ENCODE results near the gene TMEM94. TPM values are rescaled to one million over a fixed set of nuclear protein-coding genes. Genes with fewer than 3 reads are reported as not detected.

Gene TMEM94
- total RNA-seq, 1 experiment from 2014 or later: 67.0 TPM

GRCh38 chr17:75503337-75503950 lies 47.0 kb downstream of the TMEM94 start:
- intact Hi-C loops (cut with micrococcal nuclease; ENCODE audit: unreplicated experiment): no loop called here
- POLR2A ChIA-PET (ENCODE audit: low non-redundant PET): no interaction called here
- TF ChIP-seq EZH2 (IDR thresholded peaks at IDR 0.05; ENCODE audit: borderline replicate concordance, low read depth, low read length, poor library complexity, severe bottlenecking) (no peak), CTCF (conservative IDR thresholded peaks at IDR 0.05; ENCODE audit: low read depth, low read length) (no peak)
- no TSS peak for BruUV-seq (replicated peaks)
- CTCF ChIA-PET: interaction anchor here (1.0 kb wide), 1 partner anchor 246 kb away, joined by 3 read pairs; no protein-coding TSS in a partner anchor
- Histone ChIP-seq H3K36me3 (ENCODE audit: insufficient read depth, low read length, poor library complexity, severe bottlenecking) (peaks cover 23% of the 10 kb centered on the region), H3K9me3 (ENCODE audit: low read depth, low read length, poor library complexity, severe bottlenecking) (no peaks in the 10 kb centered on the region), H3K27ac (ENCODE audit: low read depth, low read length, poor library complexity, severe bottlenecking) (no peak overlapping the region), H3K4me3 (ENCODE audit: low read depth, low read length, poor library complexity, severe bottlenecking) (no peak overlapping the region), H3K4me1 (ENCODE audit: insufficient read depth, low read length, poor library complexity, severe bottlenecking) (no peaks in the 10 kb centered on the region), H3K27me3 (replicated peaks; ENCODE audit: insufficient read depth, low read depth, low read length, poor library complexity) (no peaks in the 10 kb centered on the region)
- DNase-seq (ENCODE audit: low spot score): no peak

- Histone ChIP-seq H3K27me3 (replicated peaks; ENCODE audit: insufficient read depth, low read depth, low read length, poor library complexity) (no peaks in the 10 kb centered on the region), H3K36me3 (ENCODE audit: insufficient read depth, low read length, poor library complexity, severe bottlenecking) (peaks cover 20% of the 10 kb centered on the region), H3K4me3 (ENCODE audit: low read depth, low read length, poor library complexity, severe bottlenecking) (no peak overlapping the region), H3K9me3 (ENCODE audit: low read depth, low read length, poor library complexity, severe bottlenecking) (no peaks in the 10 kb centered on the region), H3K27ac (ENCODE audit: low read depth, low read length, poor library complexity, severe bottlenecking) (no peak overlapping the region), H3K4me1 (ENCODE audit: insufficient read depth, low read length, poor library complexity, severe bottlenecking) (no peaks in the 10 kb centered on the region)
- intact Hi-C loops (cut with micrococcal nuclease; ENCODE audit: unreplicated experiment): no loop called here
- no peak for DNase-seq (ENCODE audit: low spot score)
- CTCF ChIA-PET: interaction anchor here (1.0 kb wide), 1 partner anchor 245 kb away, joined by 3 read pairs; no protein-coding TSS in a partner anchor
- no peak for TF ChIP-seq CTCF (conservative IDR thresholded peaks at IDR 0.05; ENCODE audit: low read depth, low read length)
- no peak for TF ChIP-seq EZH2 (IDR thresholded peaks at IDR 0.05; ENCODE audit: borderline replicate concordance, low read depth, low read length, poor library complexity, severe bottlenecking)
- no TSS peak for BruUV-seq (replicated peaks)
- POLR2A ChIA-PET (ENCODE audit: low non-redundant PET): no interaction called here
Measured at GRCh38 chr17:75503976-75504346, 47.5 kb downstream of the TMEM94 start.

GRCh38 chr17:75504347-75505151 lies 48.1 kb downstream of the TMEM94 start:
- BruUV-seq (replicated peaks): no TSS peak

More at GRCh38 chr17:75504347-75505151, 48.1 kb downstream of the TMEM94 start:
- TF ChIP-seq CTCF (conservative IDR thresholded peaks at IDR 0.05; ENCODE audit: low read depth, low read length): peak; percentile 42; the same call in 1 of the 2 replicates
- no peak for TF ChIP-seq EZH2 (IDR thresholded peaks at IDR 0.05; ENCODE audit: borderline replicate concordance, low read depth, low read length, poor library complexity, severe bottlenecking)
- intact Hi-C loops (cut with micrococcal nuclease; ENCODE audit: unreplicated experiment): no loop called here
- ChIA-PET POLR2A (ENCODE audit: low non-redundant PET) (no interaction called here), CTCF (no interaction called here)
- Histone ChIP-seq H3K4me1 (ENCODE audit: insufficient read depth, low read length, poor library complexity, severe bottlenecking) (no peaks in the 10 kb centered on the region), H3K27ac (ENCODE audit: low read depth, low read length, poor library complexity, severe bottlenecking) (no peak overlapping the region), H3K27me3 (replicated peaks; ENCODE audit: insufficient read depth, low read depth, low read length, poor library complexity) (no peaks in the 10 kb centered on the region), H3K36me3 (ENCODE audit: insufficient read depth, low read length, poor library complexity, severe bottlenecking) (peaks cover 16% of the 10 kb centered on the region), H3K9me3 (ENCODE audit: low read depth, low read length, poor library complexity, severe bottlenecking) (no peaks in the 10 kb centered on the region), H3K4me3 (ENCODE audit: low read depth, low read length, poor library complexity, severe bottlenecking) (no peak overlapping the region)
- no peak for DNase-seq (ENCODE audit: low spot score)

Measured in A673 (cell line).